Endothelial cell of umbilical vein (primary cell): ENCODE results near the gene ATP8B3. TPM values are rescaled to one million over a fixed set of nuclear protein-coding genes. Genes with fewer than 3 reads are reported as not detected.

Experiments
- BruUV-seq: library from RNA; stranded (reverse); fragments of 400-500 nt; replicated peaks from 2 replicates; lab custom pipeline; 2021; lab: Mats Ljungman, UMichigan
- CTCF ChIA-PET: fragments of 300-600, 350-600 bp; sonication (Branson Sonifier 250); formaldehyde crosslinking; loops from one replicate; lab custom pipeline; 2021; ENCODE audit warnings: antibody characterized with exemption, inconsistent platforms; lab: Charles Lee
- POLR2A ChIA-PET: fragments of 300-600, 350-600 bp; sonication (Branson Sonifier 250); formaldehyde crosslinking; loops from one replicate; lab custom pipeline; 2021; ENCODE audit warnings: antibody characterized with exemption, inconsistent platforms; lab: Charles Lee
- DNase-seq: peaks from one replicate; pipeline ENCODE4 v3.0.0-alpha.2; 2011; ENCODE audit warnings: low read depth, low spot score
- FAIRE-seq: peaks from 2 replicates; lab custom pipeline; 2011; peaks lifted over from hg19 to GRCh38; lab: Jason Lieb, UNC
- H2AFZ ChIP-seq: 2 replicates; pipeline ENCODE4 v1.6.0; 2012; ENCODE audit warnings: low read depth, low read length, control low read depth, inconsistent platforms
- H3K27ac ChIP-seq: 2 replicates; pipeline ENCODE4 v1.5.1; 2011; ENCODE audit warnings: low read depth, mild to moderate bottlenecking, control low read depth, low read length, moderate library complexity; ENCODE audit not compliant: insufficient read depth
- H3K27me3 ChIP-seq, 2 experiments: 2 replicates each; pipeline versions ENCODE4 v1.6.0 to v1.6.1; 2011; ENCODE audit warnings: low read length in 2 of 2, mixed read lengths in 1 of 2; ENCODE audit not compliant: control insufficient read depth in 2 of 2, insufficient read depth in 2 of 2
- H3K36me3 ChIP-seq, 2 experiments: 2 replicates in 1 of 2; 3 replicates in 1 of 2; pipeline ENCODE4 v1.5.1; 2011; ENCODE audit warnings: low read length in 2 of 2, mild to moderate bottlenecking in 1 of 2, moderate library complexity in 1 of 2; ENCODE audit not compliant: control insufficient read depth in 2 of 2, insufficient read depth in 2 of 2; ENCODE audit errors: extremely low read depth in 1 of 2
- H3K4me1 ChIP-seq: 3 replicates; pipeline ENCODE4 v1.5.1; 2011; ENCODE audit warnings: mild to moderate bottlenecking, low read length; ENCODE audit not compliant: control insufficient read depth, insufficient read depth; ENCODE audit errors: extremely low read depth
- H3K4me2 ChIP-seq: 2 replicates; pipeline ENCODE4 v1.6.1; 2011; ENCODE audit warnings: low read length, control low read depth, mixed read lengths; ENCODE audit not compliant: insufficient read depth
- H3K4me3 ChIP-seq, 3 experiments: fragments of 200-600 bp in 1 of 3; sonication (generic), shearing (Covaris generic) in 1 of 3; replicated peaks in 1 of 3; 2 replicates each; pipeline ENCODE4 v1.5.1; 2011 to 2016; ENCODE audit warnings: control low read depth in 3 of 3, low read length in 3 of 3, mild to moderate bottlenecking in 2 of 3, inconsistent platforms in 1 of 3, low read depth in 1 of 3, moderate library complexity in 1 of 3; ENCODE audit not compliant: insufficient read depth in 1 of 3
- H3K79me2 ChIP-seq: 2 replicates; pipeline ENCODE4 v1.6.0; 2012; ENCODE audit warnings: low read length, inconsistent platforms; ENCODE audit not compliant: control insufficient read depth, insufficient read depth
- H3K9ac ChIP-seq: replicated peaks from 2 replicates; pipeline ENCODE3; 2011; ENCODE audit warnings: low read length, control low read depth; ENCODE audit not compliant: insufficient read depth; ENCODE audit errors: extremely low read depth
- H3K9me1 ChIP-seq: replicated peaks from 3 replicates; pipeline ENCODE4 v1.6.0; 2011; ENCODE audit warnings: mild to moderate bottlenecking, low read length; ENCODE audit not compliant: control insufficient read depth, insufficient read depth; ENCODE audit errors: extremely low read depth
- H3K9me3 ChIP-seq: replicated peaks from 2 replicates; pipeline ENCODE4 v1.5.1; 2012; ENCODE audit warnings: low read length, inconsistent platforms; ENCODE audit not compliant: control insufficient read depth, insufficient read depth
- H4K20me1 ChIP-seq: replicated peaks from 2 replicates; pipeline ENCODE3; 2011; ENCODE audit warnings: mild to moderate bottlenecking, low read length; ENCODE audit not compliant: control insufficient read depth, insufficient read depth; ENCODE audit errors: extremely low read depth
- CTCF ChIP-seq, 2 donors: IDR thresholded peaks; 1 replicate in 1 of 2; 2 replicates in 1 of 2; pipeline ENCODE4 v1.5.1; 2011; ENCODE audit warnings: low read length in 2 of 2, mild to moderate bottlenecking in 2 of 2, moderate library complexity in 2 of 2, control low read depth in 1 of 2, inconsistent platforms in 1 of 2, low read depth in 1 of 2; ENCODE audit not compliant: insufficient read depth in 1 of 2; ENCODE audit errors: extremely low read depth in 1 of 2
- JUN ChIP-seq: IDR thresholded peaks from 2 replicates; pipeline ENCODE4 v1.6.1; 2011; ENCODE audit warnings: borderline replicate concordance, low read depth; ENCODE audit not compliant: insufficient read length, insufficient read depth
- MAX ChIP-seq: IDR thresholded peaks from 2 replicates; pipeline ENCODE4 v1.6.1; 2011; ENCODE audit not compliant: insufficient read depth, insufficient read length
- MYC ChIP-seq: IDR thresholded peaks from one replicate; pipeline ENCODE4 v1.6.1; 2011; ENCODE audit warnings: mild to moderate bottlenecking, low read depth, low read length
- POLR2A ChIP-seq: IDR thresholded peaks from 2 replicates; pipeline ENCODE4 v1.6.1; 2012; ENCODE audit warnings: low read depth, mild to moderate bottlenecking, control low read depth, low read length
- POLR2AphosphoS5 ChIP-seq: IDR thresholded peaks from 2 replicates; pipeline ENCODE4 v1.6.1; 2012; ENCODE audit warnings: low read depth, mild to moderate bottlenecking, control low read depth, low read length, moderate library complexity; ENCODE audit not compliant: insufficient read depth
- dilution Hi-C: fragments of 300-500 bp; cut with MboI; formaldehyde crosslinking; loops from one replicate; pipeline ENCODE4 v1.15.0; 2019; ENCODE audit warnings: low sequenced_read_pairs; ENCODE audit not compliant: extremely low pct_ligation_motif_present
- intact Hi-C: fragments of 100-400 bp; cut with micrococcal nuclease; formaldehyde crosslinking; loops from one replicate; pipeline ENCODE4 v1.10.0; 2022
- polyA plus RNA-seq, 4 experiments: library from polyadenylated mRNA; depleted of rRNA in 3 of 4; stranded (reverse) in 3 of 4; unstranded in 1 of 4; fragments of >200 nt; gene quantifications; 2 replicates each; pipeline versions ENCODE4 v1.2.1 to v1.2.3, GENCODE V29; 2011 to 2012; ENCODE audit warnings: missing spikeins in 1 of 4
- total RNA-seq: library from RNA; stranded (reverse); gene quantifications from 2 replicates; pipeline ENCODE4 v1.2.3, GENCODE V29; 2021

ATP8B3 gene
- total and polyA plus RNA-seq, 2 donors (not counting 3 experiments of a cell fraction or from before 2014, with no cell fraction given) = 1.1 to 7.3 TPM

GRCh38 chr19:1837625-1838105 lies 25.6 kb upstream of the ATP8B3 start:
- Histone ChIP-seq H4K20me1 (no peaks in the 10 kb centered on the region), H3K36me3 (peaks cover 0 to 5% of the 10 kb centered on the region in 2 experiments), H3K9ac (no peak overlapping the region), H3K27me3 (no peaks in the 10 kb centered on the region), H3K4me1 (peaks cover 16% of the 10 kb centered on the region), H3K4me2 (no peak overlapping the region), H3K79me2 (peaks cover 88% of the 10 kb centered on the region), H3K9me3 (no peaks in the 10 kb centered on the region), H3K4me3 (no peak overlapping the region), H3K27ac (no peak overlapping the region), H2AFZ (no peak overlapping the region), H3K9me1 (no peaks in the 10 kb centered on the region)
- ChIA-PET CTCF (interaction anchor here (0.6 to 7.6 kb wide), 17 partner anchors 9 to 246 kb away, joined by 3 to 83 read pairs (median 4); partner anchors contain the start of gene TCF3), POLR2A (interaction anchor here (0.6 kb wide), 1 partner anchor 653 kb away, joined by 8 read pairs; no protein-coding TSS in a partner anchor)
- dilution Hi-C loops = no loop called here
- FAIRE-seq = peak; percentile 74
- intact Hi-C loops = no loop called here
- peak; percentile 44 for DNase-seq
- BruUV-seq = no TSS peak
- TF ChIP-seq MYC (no peak), CTCF (IDR thresholded peaks at IDR 0.05; ENCODE audit: extremely low read depth in 1 of 2, insufficient read depth in 1 of 2, low read depth in 1 of 2, low read length in 2 of 2) (peak; percentile 92 to 97), POLR2A (no peak), MAX (no peak), POLR2AphosphoS5 (no peak), JUN (no peak)
